Mesothelial cell of epicardium (in vitro differentiated cells): ENCODE data around the gene NELFE. TPM values are rescaled to one million over a fixed set of nuclear protein-coding genes. Genes with fewer than 3 reads are reported as not detected.

ENCODE experiments used
- DNase-seq, 2 experiments: peaks; one replicate each; pipeline ENCODE4 v3.0.0; 2021; ENCODE audit warnings: low spot score in 2 of 2; ENCODE audit not compliant: unreplicated experiment in 2 of 2
- H3K27ac Mint-ChIP-seq: 2 replicates; pipeline ENCODE4 v1.8.0; 2021; ENCODE audit warnings: mixed read lengths
- H3K27me3 Mint-ChIP-seq: 2 replicates; pipeline ENCODE4 v1.8.0; 2021; ENCODE audit warnings: low read depth, mixed read lengths
- H3K36me3 Mint-ChIP-seq: 2 replicates; pipeline ENCODE4 v1.8.0; 2021; ENCODE audit warnings: mixed read lengths
- H3K4me1 Mint-ChIP-seq: 2 replicates; pipeline ENCODE4 v1.8.0; 2021; ENCODE audit warnings: mixed read lengths
- H3K4me3 Mint-ChIP-seq: 2 replicates; pipeline ENCODE4 v1.8.0; 2021; ENCODE audit warnings: mild to moderate bottlenecking, moderate library complexity, mixed read lengths
- H3K9me3 Mint-ChIP-seq: 2 replicates; pipeline ENCODE4 v1.8.0; 2021; ENCODE audit warnings: mixed read lengths
- CTCF ChIP-seq: fragments of 200-600 bp; sonication (generic); IDR thresholded peaks from one replicate; pipeline ENCODE4 v1.5.0; 2021; ENCODE audit warnings: antibody characterized with exemption; ENCODE audit not compliant: unreplicated experiment
- total RNA-seq: library from RNA; stranded (reverse); gene quantifications from 3 replicates; pipeline ENCODE4 v1.2.1, GENCODE V29; 2021

The NELFE gene
- total RNA-seq, 1 donor from 2014 or later = 60.0 TPM

- H3K27ac Mint-ChIP-seq = no peak overlapping the region
- no peak for TF ChIP-seq CTCF
- no peaks in the 10 kb centered on the region for H3K9me3 Mint-ChIP-seq
- H3K4me1 Mint-ChIP-seq = peaks cover 6% of the 10 kb centered on the region
- no peaks in the 10 kb centered on the region for H3K36me3 Mint-ChIP-seq
- H3K27me3 Mint-ChIP-seq = no peaks in the 10 kb centered on the region
- no peak for DNase-seq
- H3K4me3 Mint-ChIP-seq = no peak overlapping the region
Measured at GRCh38 chr6:31920811-31921210, 38.0 kb downstream of the NELFE start.

- Mint-ChIP-seq H3K4me3 (no peak overlapping the region), H3K9me3 (no peaks in the 10 kb centered on the region), H3K27me3 (no peaks in the 10 kb centered on the region), H3K36me3 (no peaks in the 10 kb centered on the region), H3K4me1 (peaks cover 8% of the 10 kb centered on the region), H3K27ac (no peak overlapping the region)
- no peak for TF ChIP-seq CTCF
- DNase-seq = no peak
Measured at GRCh38 chr6:31919624-31920303, 39.0 kb downstream of the NELFE start.

- Mint-ChIP-seq H3K4me3 (no peak overlapping the region), H3K27ac (no peak overlapping the region), H3K36me3 (no peaks in the 10 kb centered on the region), H3K27me3 (no peaks in the 10 kb centered on the region), H3K4me1 (peaks cover 8% of the 10 kb centered on the region), H3K9me3 (no peaks in the 10 kb centered on the region)
- no peak for DNase-seq
- no peak for TF ChIP-seq CTCF
Measured at GRCh38 chr6:31918069-31918720, 40.6 kb downstream of the NELFE start.

- Mint-ChIP-seq H3K27me3 (no peaks in the 10 kb centered on the region), H3K4me3 (no peak overlapping the region), H3K9me3 (no peaks in the 10 kb centered on the region), H3K36me3 (no peaks in the 10 kb centered on the region), H3K27ac (peak overlapping the region; percentile 1), H3K4me1 (peaks cover 8% of the 10 kb centered on the region)
- TF ChIP-seq CTCF = no peak
- no peak for DNase-seq
Measured at GRCh38 chr6:31915756-31916155, 43.0 kb downstream of the NELFE start.

GRCh38 chr6:31915351-31915750, 43.4 kb downstream of the NELFE start:
- Mint-ChIP-seq H3K4me3 (no peak overlapping the region), H3K9me3 (no peaks in the 10 kb centered on the region), H3K27me3 (no peaks in the 10 kb centered on the region), H3K36me3 (no peaks in the 10 kb centered on the region), H3K4me1 (peaks cover 8% of the 10 kb centered on the region), H3K27ac (no peak overlapping the region)
- no peak for DNase-seq
- no peak for TF ChIP-seq CTCF
